ENCODE data around the gene SORBS1.
A peak's percentile ranks its signal among the peaks of the same experiment; 100 is the strongest.

GRCh38 chr10:95290461-95291364 is 270.5 kb downstream of the SORBS1 start, which contains the start of gene PDLIM1:
- TF ChIP-seq, protein P1, sequence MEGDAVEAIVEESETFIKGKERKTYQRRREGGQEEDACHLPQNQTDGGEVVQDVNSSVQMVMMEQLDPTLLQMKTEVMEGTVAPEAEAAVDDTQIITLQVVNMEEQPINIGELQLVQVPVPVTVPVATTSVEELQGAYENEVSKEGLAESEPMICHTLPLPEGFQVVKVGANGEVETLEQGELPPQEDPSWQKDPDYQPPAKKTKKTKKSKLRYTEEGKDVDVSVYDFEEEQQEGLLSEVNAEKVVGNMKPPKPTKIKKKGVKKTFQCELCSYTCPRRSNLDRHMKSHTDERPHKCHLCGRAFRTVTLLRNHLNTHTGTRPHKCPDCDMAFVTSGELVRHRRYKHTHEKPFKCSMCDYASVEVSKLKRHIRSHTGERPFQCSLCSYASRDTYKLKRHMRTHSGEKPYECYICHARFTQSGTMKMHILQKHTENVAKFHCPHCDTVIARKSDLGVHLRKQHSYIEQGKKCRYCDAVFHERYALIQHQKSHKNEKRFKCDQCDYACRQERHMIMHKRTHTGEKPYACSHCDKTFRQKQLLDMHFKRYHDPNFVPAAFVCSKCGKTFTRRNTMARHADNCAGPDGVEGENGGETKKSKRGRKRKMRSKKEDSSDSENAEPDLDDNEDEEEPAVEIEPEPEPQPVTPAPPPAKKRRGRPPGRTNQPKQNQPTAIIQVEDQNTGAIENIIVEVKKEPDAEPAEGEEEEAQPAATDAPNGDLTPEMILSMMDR (conservative IDR thresholded peaks at IDR 0.05; ENCODE audit: low read depth, low read length) = peak; percentile 28; the same call in 1 of the 2 replicates
- TF ChIP-seq EZH2 (IDR thresholded peaks at IDR 0.05; ENCODE audit: low read length, unreplicated experiment) = no peak
